ENCODE results near the gene TSC22D4. TPM values are rescaled to one million over a fixed set of nuclear protein-coding genes. Genes with fewer than 3 reads are reported as not detected.
"Not testable (repeated sequence)": the region's sequence is repeated elsewhere in the genome, so short reads cannot be mapped to it uniquely, and the experiment has no call there.

Gene TSC22D4
- 18.8 TPM for total RNA-seq

DNA sequence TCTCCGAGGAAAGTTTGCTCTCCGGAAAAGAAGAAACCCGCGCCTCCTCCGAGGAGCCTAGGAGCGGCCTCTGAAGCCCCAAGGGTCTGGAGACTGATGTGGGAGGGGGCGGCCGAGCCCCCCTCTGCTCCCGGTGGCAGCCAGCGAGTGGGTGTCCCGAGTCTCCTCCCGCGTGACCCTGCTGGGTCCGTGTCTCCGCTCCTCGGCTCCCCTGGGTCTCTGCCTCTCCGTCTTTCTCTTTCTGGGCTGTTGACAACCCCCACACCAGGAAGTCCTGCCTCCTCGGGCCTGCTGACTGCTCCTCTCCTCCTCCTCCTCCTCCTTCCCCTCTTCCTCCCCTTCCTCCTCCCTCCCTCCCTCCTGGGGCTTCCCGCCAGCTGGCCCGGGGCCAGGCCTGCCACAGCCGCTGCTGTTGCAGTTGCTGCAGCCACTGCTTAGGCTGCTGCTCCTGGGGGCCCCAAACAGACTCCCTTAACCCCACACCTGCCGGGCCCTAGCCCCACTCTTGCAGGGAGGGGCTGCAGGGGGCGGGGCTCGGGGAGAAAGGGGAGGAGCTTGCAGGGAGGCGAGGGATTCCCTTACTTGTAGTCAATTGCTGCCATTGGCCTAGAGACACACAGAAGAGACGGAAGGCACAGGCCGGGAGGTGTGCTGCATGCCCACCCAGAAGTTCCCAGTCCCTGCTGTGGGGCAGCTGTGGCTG, at the start of gene TSC22D4:
Gene TSC22D4, minus strand, starts transcription at position 257 of the 703 bp plus-strand sequence. CDS start 1,176 bp downstream, outside the sequence.
- DNase-seq, result peak; percentile 95

DNA sequence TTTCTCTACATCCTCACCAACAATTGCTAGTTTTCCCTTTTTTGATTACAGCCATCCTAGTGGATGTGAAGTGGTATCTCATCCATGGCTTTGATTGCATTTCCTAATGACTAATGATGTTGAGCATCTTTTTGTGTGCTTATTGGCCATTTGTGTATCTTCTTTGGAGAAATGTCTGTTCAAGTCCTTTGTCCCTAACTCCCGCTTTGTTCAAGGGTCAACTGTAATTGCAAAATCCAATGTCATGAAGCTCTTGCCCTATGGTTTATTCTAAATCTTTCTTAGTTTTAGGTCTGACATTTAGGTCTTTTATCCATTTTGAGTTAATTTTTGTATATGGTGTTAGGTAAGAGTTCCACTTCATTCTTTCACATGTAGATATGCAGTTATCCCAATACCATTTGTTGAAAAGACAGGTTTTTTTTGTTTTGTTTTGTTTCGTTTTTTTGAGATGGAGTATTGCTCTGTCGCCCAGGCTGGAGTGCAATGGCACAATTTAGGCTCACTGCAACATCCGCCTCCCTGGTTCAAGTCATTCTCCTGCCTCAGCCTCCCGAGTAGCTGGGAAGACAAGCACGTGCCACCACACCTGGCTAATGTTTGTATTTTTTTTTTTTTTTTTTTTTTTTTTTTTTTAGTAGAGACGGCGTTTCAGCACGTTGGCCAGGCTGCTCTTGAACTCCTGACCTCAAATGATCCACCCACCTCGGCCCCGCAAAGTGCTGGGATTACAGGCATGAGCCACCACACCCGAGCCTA, 49.3 kb upstream of the TSC22D4 start:
- not testable (repeated sequence) for DNase-seq

DNA sequence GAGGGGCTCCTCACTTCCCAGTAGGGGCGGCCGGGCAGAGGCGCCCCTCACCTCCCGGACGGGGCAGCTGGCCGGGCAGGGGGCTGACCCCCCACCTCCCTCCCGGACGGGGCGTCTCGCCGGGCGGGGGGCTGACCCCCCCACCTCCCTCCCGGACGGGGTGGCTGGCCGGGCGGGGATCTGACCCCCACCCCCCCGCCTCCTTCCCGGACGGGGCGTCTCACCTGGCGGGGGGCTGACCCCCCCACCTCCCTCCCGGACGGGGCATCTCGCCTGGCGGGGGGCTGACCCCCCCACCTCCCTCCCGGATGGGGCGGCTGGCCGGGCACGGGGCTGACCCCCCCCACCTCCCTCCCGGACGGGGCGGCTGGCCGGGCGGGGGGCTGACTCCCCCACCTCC, 44.2 kb upstream of the TSC22D4 start:
- not testable (repeated sequence) for DNase-seq

DNA sequence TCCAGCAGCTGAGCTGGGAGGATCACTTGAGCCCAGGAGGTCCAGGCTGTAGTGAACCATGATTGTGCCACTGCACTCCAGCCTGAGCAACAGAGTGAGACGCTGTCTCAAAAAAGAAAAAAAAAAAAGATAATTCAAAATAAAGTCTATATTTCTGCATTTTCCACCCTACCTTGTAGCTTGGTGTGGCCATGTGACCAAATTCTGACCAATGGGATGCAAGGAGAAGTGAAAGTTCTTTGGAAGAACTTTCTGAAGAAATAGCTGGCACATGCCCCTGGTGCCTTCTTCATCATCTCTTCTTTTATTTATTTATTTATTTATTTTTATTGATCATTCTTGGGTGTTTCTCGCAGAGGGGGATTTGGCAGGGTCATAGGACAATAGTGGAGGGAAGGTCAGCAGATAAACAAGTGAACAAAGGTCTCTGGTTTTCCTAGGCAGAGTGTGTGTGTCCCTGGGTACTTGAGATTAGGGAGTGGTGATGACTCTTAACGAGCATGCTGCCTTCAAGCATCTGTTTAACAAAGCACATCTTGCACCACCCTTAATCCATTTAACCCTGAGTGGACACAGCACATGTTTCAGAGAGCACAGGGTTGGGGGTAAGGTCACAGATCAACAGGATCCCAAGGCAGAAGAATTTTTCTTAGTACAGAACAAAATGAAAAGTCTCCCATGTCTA, 43.0 kb upstream of the TSC22D4 start:
- DNase-seq, result not testable (repeated sequence)

DNA sequence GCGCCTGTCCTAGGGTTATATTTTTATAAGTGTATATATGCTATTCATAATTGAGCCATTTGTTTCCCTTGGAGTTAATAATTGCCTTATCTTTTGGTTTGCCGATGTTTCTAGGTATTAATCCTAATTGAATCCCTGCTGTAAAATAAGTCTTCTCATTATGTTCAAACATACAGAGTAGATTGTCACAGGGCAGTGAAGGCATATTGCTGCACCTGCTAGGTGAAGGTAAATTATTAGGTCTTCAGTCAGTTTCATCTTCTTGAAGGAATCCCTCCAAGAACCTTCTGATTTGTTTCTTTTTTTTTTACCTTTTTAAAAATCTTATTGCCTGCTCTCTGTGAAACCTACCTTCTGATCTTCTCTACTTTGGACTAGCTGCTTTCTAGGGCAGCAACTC, 42.1 kb upstream of the TSC22D4 start:
- no peak for DNase-seq

DNA sequence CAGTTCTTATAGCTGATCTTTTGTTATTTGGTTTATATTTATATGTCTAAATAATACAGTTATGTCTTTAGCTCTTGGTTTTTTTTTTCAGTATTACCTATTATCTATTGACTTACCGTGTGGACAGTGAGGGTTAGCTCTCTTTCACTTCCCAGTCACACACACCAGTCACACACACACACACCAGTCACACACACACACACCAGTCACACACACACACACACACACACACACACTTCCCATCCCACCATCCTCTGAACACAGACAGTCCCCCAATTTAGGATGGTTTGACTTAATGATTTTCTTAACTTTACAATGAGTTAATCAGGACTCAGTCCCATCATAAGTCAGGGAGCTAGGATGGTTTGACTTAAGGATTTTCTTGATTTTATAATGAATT, 41.1 kb upstream of the TSC22D4 start:
- no peak for DNase-seq

DNA sequence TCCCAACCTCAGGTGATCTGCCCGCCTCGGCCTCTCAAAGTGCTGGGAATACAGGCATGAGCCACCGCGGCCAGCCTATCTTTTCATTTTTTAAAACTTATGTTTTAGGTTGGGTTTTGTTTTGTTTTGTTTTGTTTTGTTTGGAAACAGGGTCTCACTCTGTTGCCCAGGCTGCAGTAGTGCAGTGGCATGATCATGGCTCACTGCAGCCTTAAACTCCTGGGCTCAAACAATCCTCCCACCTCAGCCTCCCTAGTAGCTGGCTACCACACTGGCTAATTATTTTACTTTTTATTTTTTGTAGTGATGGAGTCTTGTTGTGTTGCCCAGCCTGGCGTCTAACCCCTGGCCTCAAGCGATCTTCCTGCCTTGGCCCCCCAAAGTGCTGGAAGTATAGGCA, 40.6 kb upstream of the TSC22D4 start:
- no peak for DNase-seq

DNA sequence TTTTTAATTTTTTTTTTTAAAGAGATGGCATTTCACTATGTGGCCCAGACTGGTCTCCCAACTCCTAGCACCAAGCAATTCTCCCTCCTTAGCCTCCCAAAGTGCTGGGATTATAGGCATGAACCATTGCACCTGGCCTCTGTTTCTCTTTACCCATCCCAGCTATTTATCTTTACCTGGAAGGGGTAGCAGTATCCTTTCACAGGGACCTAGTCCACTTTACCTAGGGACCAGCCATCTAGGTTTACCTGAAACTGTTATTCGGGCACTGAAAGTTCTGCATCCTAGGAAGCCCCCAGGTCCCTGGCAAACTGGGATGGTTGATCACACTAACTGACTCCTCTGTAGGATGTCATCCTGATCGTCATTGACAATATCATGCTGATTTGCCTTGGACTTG, 38.3 kb upstream of the TSC22D4 start:
- no peak for DNase-seq

DNA sequence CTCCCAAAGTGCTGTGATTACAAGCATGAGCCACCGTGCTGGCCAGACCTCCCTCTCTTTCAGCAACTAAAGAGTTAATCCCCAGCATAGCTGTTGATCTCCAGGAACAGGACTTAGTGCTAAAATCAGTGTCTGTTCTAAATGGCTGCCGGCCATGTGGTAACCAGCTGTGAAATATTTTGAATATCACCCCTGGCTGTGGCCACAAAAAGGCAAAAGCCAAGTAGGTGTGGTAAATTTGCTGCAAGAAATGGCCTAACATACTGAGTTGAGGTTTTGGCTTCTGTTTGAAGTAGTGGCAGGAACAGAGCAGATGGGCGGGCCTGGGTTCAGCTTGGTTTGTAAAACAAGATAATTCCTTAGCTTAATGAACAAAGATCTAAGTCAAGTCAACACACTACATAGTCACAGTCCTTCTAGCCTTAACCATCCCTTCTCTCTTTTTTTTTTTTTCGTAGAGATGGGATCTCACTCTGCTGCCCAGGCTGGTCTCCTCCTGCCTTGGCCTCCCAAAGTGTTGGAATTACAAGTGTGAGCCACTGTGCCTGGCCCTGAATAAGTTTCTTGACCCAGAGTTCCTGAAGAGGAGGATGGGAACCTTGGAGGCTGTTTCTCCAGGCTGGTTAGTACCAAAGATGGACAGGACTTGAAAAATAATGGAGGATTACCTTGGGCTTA, 37.3 kb upstream of the TSC22D4 start:
- DNase-seq, result peak; percentile 62

DNA sequence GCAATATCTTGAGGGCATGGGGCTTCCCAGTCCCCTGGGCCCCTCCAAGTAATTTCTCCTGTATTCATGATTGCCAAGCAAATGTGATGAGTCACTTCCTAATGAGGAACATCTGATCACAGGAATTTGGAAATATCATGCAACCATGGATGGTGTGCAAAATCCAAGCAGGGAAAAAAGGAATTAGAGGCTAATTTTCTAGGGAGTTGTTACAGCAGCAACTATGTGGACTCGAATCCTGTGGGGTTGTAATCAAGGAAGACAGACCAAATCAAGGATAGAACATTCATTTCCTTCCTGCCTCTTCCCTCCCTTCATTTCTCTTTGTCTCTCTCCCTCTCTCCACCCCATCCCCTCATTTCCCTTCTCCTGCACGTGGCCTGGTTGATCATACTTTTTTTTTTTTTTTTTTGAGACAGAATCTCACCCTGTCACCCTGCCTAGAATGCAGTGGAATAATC, 36.1 kb upstream of the TSC22D4 start:
- peak; percentile 93 for DNase-seq

DNA sequence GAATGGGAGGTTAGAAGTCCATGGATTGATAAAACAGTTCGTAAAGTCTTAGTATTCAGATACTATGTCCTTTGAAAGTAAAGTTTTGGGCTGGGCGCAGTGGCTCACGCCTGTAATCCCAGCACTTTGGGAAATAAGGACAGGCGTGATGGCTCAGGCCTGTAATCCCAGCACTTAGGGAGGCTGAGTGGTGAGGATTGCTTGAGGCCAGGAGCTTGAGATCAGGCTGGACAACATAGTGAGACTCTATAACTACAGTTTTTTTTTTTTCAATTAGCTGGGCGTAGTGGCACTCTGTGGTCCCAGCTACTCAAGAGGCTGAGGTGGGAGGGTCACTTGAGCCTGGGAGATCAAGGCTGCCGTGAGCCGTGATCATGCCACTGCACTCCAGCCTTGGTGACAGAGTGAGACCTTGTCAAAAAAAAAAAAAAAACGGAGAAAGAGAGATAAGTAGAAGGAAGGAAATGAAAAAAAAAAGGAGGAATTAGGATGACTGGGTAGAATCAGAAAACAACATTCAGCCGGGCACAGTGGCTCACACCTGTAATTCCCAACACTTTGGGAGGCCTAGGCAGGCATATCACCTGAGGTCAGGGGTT, 34.3 kb upstream of the TSC22D4 start:
- DNase-seq, result no peak

DNA sequence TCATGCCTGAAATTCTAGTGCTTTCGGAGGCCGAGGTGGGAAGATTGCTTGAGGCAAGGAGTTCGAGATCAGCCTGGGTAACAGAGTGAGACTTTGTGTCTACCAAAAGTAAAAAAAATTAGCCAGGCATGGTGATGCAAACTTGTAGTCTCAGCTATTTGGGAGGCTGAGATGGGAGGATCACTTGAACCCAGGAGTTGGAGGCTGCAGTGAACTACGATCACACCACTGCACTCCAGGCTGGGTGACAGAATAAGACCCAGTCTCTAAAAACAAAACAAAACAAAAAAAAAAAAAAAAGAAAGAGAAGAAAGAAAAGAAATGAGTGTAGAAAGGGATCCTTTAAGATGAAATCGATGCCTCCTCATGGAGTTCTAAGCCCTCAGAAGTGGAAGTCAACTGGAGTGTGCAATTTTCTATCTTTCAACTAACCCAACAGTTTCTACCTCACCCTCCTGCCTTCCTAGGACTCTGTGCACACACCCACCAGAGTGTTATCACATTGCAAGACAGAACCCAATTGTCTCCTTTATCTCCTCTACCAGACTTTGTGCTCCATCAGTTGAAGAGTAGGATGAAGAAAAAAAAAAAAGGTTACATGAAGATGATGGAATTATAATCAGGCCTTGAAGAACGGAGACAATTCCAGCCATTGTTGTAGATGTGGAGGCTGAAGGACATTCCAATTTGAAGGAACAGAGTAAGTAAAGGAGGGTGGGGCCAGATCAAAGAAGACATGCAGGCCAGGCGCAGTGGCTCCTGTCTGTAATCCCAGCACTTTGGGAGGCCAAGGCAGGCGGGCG, 31.6 kb upstream of the TSC22D4 start:
- no peak for DNase-seq

DNA sequence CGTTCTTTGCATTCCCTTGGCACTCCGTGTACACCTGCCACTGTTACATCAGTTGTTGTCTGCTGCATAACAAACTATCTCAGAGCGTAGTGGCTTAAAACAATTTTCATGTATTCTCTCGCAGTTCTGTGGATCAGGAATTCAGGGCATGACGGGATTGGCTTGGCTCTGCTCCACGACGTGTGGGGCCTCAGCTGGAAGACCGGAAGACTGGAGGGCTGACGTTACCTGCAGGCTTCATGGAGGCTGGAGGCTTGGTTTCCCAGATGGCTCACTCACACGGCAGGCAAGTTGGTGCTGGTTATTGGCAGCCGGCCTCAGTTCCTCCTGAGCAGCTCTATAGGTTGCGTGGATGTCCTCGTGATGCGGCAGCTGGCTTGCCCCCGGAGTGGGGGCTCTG, 30.2 kb upstream of the TSC22D4 start:
- peak; percentile 68 for DNase-seq

DNA sequence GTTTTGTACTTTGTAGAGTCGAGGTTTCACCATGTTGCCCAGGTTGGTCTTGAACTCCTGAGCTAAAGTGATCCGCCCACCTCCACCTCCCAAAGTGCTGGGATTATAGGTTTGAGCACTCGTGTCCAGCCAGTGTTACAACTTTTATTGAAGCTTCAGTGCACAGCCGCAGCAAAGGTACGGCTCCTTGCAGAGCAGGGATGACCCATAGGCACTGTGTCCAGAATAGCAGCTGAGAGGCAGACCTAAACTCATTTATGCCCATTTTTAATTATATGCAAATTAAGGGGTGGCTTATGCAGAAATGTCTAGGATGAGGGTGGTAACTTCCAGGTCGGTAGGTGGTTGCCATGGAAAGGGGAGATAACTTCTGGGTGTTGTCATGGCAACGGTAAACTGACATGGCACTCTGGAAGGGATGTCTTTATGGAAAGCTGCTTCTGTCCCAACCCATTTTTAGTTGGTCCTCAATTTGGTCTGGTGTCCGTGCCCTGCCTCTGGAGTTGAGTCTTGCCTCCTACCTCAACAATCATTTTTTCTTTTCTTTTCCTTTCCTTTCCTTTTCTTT, 27.4 kb upstream of the TSC22D4 start:
- DNase-seq, result no peak

DNA sequence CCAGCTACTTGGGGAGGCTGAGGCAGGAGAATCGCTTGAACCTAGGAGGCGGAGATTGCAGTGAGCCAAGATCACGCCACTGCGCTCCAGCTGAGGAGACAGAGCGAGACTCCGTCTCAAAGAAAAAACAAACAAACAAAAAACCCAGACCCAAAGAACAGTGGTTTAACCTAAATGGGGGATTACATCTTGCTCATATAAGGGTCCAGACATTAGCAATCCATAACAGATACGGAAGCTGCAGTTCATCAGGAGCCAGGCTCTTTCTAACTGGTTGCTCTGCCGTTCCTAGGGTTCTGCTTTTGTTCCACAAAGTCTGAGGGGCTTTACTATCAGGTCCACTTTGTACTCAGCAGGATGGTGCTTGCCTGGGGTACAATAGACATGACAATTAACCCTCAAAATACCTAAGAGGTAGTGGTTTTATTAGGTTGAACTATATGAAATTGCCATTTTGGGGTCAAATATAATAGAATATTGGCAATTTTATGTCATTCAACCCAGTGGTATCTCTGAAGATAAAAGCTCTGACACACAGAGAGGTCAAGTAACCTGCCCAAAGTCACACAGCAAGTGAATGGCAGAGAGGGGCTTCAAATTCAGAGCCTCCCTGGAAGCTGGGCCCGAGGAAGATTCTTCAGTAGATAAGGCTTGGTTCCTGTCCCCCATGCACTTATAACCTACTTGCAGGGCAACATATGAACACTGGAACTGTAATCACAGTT, 26.0 kb upstream of the TSC22D4 start:
- DNase-seq, result no peak

DNA sequence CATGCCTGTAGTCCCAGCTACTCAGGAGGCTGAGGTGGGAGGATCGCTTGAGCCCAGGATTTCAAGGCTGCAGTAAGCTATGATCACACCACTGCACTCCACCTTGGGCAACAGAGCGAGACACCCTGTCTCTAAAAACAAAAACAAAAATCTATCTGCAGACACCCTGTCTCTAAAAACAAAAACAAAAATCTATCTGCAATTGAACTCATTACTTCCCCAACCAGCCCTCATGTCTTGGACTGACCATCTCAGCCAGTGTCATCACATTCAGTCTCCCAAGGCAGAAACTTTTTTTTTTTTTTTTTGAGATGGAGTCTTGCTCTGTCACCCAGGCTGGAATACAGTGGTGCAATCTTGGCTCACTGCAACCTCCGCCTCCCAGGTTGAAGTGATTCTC, 25.0 kb upstream of the TSC22D4 start:
- not testable (repeated sequence) for DNase-seq

DNA sequence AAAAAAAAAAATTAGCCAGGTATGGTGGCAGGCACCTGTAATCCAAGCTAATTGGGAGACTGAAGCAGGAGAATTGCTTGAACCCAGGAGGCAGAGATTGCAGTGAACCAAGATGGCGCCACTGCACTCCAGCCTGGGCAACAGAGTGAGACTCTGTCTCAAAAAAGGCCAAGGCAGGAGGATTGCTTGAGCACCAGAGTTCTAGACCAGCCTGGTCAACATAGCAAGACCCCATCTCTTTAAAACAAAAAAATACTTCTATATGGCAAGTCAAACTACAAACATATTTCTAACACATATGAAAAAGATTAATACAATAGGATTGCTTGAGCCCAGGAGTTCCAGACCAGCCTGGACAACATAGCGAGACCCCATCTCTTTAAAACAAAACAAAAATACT, 21.7 kb upstream of the TSC22D4 start:
- DNase-seq, result not testable (repeated sequence)

DNA sequence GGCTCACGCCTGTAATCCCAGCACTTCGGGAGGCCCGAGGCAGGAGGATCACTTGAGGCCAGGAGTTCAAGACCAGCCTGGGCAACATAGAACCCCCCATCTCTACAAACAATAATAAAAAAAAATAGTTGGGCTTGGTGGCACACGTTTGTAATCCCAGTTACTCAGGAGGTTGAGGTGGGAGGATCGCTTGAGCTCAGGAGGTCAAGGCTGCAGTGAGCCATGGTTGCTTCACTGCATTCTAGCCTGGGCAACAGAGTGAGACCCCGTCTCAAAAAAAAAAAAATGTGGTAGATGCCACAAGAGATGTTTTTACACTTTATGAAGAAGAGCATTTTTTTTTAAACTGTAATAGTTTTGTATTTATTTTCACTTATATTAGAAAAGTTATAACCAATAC, 17.5 kb upstream of the TSC22D4 start:
- no peak for DNase-seq

DNA sequence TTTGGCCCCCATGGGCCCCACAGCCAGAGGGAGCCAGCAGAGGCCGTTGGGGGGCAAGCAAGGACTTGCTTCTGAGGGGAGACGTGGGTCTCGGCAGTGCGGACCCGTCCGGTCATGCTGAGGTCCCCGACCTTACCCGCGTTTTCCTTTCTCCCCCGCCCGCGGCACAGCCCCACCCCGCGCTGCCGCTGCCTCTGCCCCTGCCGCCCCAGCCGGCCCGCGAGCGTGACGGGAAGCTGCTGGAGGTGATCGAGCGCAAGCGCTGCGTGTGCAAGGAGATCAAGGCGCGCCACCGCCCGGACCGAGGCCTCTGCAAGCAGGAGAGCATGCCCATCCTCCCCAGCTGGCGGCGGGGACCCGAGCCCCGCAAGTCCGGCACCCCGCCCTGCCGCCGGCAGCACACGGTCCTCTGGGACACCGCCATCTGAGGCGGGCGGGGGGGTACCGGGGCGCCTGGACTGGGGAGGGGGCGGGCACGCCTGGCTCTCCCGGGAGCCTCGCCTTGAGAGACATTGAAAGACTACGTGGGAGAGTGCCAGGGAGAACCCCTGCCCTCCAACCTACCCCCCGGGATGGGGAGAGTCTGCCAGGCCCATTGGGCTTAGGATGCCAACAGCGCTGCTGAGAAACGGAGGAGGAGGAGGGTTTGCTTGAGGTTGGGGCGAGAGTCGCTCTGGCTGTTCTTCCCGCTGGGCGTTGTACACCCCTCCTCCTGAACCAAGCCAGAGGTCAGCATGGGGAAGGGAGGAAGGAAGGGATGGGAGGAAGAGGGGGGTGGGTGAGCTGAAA, 14.7 kb upstream of the TSC22D4 start:
- DNase-seq, result no peak
